ENCODE data around the gene ATF2. TPM values are rescaled to one million over a fixed set of nuclear protein-coding genes. Genes with fewer than 3 reads are reported as not detected.

Gene ATF2
- total and polyA plus RNA-seq, 11 donors: 11.2 to 41.5 (median 24.8) TPM

DNA sequence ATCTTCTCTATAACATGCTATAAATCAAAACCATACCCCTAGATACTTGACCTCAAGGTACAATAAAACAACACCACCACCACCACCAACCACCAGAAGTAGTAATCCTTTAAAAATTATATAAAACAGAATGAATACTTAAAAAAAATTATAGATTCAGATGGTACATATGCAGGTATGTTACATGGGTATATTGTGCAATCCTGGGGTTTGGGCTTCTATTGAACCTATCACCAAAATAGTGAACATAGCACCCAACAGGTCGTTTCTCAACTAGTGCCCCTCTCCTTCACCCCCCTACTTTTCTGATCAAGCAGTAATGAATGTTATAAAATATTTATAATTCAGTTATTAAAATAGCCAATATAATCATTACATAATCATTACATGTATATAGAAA lies 91.7 kb downstream of the ATF2 start:
- 87 to 98% (median 96%) methylated on average over 1 of the region's 1 CpG for WGBS, 4 donors
- DNase-seq (no peak), ATAC-seq (no peak)
- no peak overlapping the region for H3K4me3 ChIP-seq
- intact Hi-C loops (cut with DNase I): no loop called here
- TF ChIP-seq, protein P1, sequence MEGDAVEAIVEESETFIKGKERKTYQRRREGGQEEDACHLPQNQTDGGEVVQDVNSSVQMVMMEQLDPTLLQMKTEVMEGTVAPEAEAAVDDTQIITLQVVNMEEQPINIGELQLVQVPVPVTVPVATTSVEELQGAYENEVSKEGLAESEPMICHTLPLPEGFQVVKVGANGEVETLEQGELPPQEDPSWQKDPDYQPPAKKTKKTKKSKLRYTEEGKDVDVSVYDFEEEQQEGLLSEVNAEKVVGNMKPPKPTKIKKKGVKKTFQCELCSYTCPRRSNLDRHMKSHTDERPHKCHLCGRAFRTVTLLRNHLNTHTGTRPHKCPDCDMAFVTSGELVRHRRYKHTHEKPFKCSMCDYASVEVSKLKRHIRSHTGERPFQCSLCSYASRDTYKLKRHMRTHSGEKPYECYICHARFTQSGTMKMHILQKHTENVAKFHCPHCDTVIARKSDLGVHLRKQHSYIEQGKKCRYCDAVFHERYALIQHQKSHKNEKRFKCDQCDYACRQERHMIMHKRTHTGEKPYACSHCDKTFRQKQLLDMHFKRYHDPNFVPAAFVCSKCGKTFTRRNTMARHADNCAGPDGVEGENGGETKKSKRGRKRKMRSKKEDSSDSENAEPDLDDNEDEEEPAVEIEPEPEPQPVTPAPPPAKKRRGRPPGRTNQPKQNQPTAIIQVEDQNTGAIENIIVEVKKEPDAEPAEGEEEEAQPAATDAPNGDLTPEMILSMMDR (IDR thresholded peaks at IDR 0.05): no peak
- no peak for TF ChIP-seq POLR2A (IDR thresholded peaks at IDR 0.05)
- no peaks in the 10 kb centered on the region for H3K9me3 ChIP-seq
- H3K4me1 ChIP-seq: peaks cover 0 to 3% (median 0%) of the 10 kb centered on the region in 12 donors
- H3K36me3 ChIP-seq: peaks cover 0 to 96% (median 69%) of the 10 kb centered on the region in 9 donors
- H3K27ac ChIP-seq: no peak overlapping the region
- no peaks in the 10 kb centered on the region for H3K27me3 ChIP-seq

DNA sequence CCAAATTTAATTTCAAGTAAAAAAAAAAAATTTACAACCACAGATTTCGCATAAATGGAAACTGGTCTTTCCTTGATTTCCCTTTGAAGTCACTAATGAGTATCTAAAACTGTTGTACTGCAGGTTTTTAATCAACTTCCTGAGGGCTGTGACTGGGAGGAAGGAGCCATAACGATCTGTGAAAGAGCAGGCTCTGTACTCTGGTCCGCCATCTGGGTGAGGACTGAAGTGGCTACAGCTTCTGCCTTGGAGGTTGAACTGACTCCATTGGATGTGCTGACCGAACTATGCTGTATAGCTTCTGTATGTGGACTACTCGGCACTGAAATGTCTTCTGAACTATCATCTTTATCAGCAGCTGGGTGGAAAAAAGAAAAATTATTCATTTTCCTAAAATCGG lies 93.5 kb downstream of the ATF2 start:
- intact Hi-C loops (cut with DNase I): no loop called here
- no peak for TF ChIP-seq POLR2A (IDR thresholded peaks at IDR 0.05)
- TF ChIP-seq, protein P1 (IDR thresholded peaks at IDR 0.05): no peak
- 86 to 94% (median 90%) methylated on average over 6 of the region's 6 CpGs for WGBS, 4 donors
- H3K9me3 ChIP-seq: no peaks in the 10 kb centered on the region
- no peak overlapping the region for H3K27ac ChIP-seq
- H3K27me3 ChIP-seq: no peaks in the 10 kb centered on the region
- H3K4me3 ChIP-seq: no peak overlapping the region
- H3K36me3 ChIP-seq: peaks cover 0 to 83% (median 51%) of the 10 kb centered on the region in 9 donors
- DNase-seq (no peak), ATAC-seq (no peak)
- H3K4me1 ChIP-seq: peaks cover 0 to 3% (median 0%) of the 10 kb centered on the region in 12 donors

DNA sequence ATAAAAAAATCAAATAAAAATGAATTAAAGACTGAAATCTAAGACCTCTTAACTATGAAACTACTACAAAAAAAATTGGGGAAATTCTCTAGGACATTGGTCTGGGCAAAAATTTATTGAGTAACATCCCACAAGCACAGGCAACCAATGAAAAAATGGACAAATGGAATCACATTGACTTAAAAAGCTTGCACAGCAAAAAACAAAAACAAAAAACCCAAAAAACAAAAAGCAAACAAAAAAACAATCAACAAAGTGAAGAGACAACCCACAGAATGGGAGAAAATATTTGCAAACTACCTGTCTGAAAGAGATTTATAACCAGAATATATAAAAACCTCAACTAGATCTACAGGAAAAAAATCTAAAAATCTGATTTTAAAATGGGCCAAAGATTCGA lies 99.5 kb downstream of the ATF2 start:
- Histone ChIP-seq H3K4me1 (peaks cover 0 to 6% (median 0%) of the 10 kb centered on the region in 12 donors), H3K27me3 (no peaks in the 10 kb centered on the region), H3K4me3 (no peak overlapping the region), H3K36me3 (peaks cover 0 to 35% (median 14%) of the 10 kb centered on the region in 9 donors), H3K9me3 (no peaks in the 10 kb centered on the region), H3K27ac (no peak overlapping the region)
- 95 to 98% (median 95%) methylated on average over 1 of the region's 1 CpG for WGBS, 4 donors
- intact Hi-C loops (cut with DNase I): no loop called here
- no peak for ATAC-seq
- DNase-seq: no peak
- no peak for TF ChIP-seq POLR2A (IDR thresholded peaks at IDR 0.05)
- TF ChIP-seq, protein P1 (IDR thresholded peaks at IDR 0.05): no peak

DNA sequence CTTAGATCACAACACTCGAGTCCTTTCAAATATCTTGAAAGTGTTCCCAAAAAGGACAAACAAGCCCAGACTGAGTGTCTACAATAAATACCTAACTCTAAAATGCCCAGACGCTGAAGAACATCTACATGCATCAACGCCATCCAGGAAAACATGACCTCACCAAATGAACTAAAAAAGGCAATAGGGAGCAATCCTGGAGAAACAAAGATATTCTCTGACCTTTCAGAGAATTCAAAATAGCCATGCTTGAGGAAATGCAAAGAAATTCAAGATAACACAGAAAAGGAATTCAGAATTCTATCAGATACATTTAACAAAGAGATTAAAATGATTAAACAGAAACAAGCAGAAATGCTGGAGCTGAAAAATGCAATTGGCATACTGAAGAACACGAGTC lies 101.6 kb downstream of the ATF2 start:
- H3K4me1 ChIP-seq: peaks cover 0 to 3% (median 0%) of the 10 kb centered on the region in 12 donors
- H3K4me3 ChIP-seq: no peak overlapping the region
- ATAC-seq (no peak), DNase-seq (no peak)
- no peaks in the 10 kb centered on the region for H3K27me3 ChIP-seq
- no peaks in the 10 kb centered on the region for H3K9me3 ChIP-seq
- peaks cover 0 to 16% (median 3%) of the 10 kb centered on the region in 9 donors for H3K36me3 ChIP-seq
- intact Hi-C loops (cut with DNase I): no loop called here
- H3K27ac ChIP-seq: peak overlapping the region in 1 of 12 donors; percentile 16
- 81 to 91% (median 90%) methylated on average over 4 of the region's 4 CpGs for WGBS, 4 donors
- TF ChIP-seq, protein P1 (IDR thresholded peaks at IDR 0.05): no peak
- no peak for TF ChIP-seq POLR2A (IDR thresholded peaks at IDR 0.05)

Measured in heart left ventricle (tissue), 16 donors.